KMS-11 (cell line): Measurements from ENCODE around the gene GPR32.
"Not testable (repeated sequence)": the region's sequence is repeated elsewhere in the genome, so short reads cannot be mapped to it uniquely, and the experiment has no call there.

Experiments used
- H2AFZ ChIP-seq: fragments of 200-600 bp; sonication (generic); 2 replicates; pipeline ENCODE4 v1.6.1; 2016; ENCODE audit warnings: antibody characterized with exemption, mixed run types, low read depth
- H3K27ac ChIP-seq: fragments of 200-600 bp; sonication (generic); 2 replicates; pipeline ENCODE4 v1.6.1; 2016; ENCODE audit warnings: mild to moderate bottlenecking, mixed run types
- H3K27me3 ChIP-seq: fragments of 200-600 bp; sonication (generic); 2 replicates; pipeline ENCODE4 v1.6.1; 2017; ENCODE audit warnings: mild to moderate bottlenecking, low read depth, mixed run types, moderate library complexity; ENCODE audit not compliant: insufficient read depth
- H3K36me3 ChIP-seq: fragments of 200-600 bp; sonication (generic); 2 replicates; pipeline ENCODE4 v1.6.1; 2017; ENCODE audit warnings: mild to moderate bottlenecking, mixed run types; ENCODE audit not compliant: insufficient read depth
- H3K4me1 ChIP-seq: fragments of 200-600 bp; sonication (generic); 2 replicates; pipeline ENCODE4 v1.6.1; 2016; ENCODE audit warnings: mild to moderate bottlenecking, low read depth, mixed run types; ENCODE audit not compliant: poor library complexity, severe bottlenecking
- H3K4me2 ChIP-seq: fragments of 200-600 bp; sonication (generic); 2 replicates; pipeline ENCODE4 v1.7.0; 2016; ENCODE audit warnings: mild to moderate bottlenecking, mixed run types
- H3K4me3 ChIP-seq: fragments of 200-600 bp; sonication (generic); IDR thresholded peaks from 2 replicates; pipeline ENCODE4 v1.6.1; 2017; ENCODE audit warnings: low read depth, low read length, mixed read lengths; ENCODE audit not compliant: insufficient read depth
- H3K79me2 ChIP-seq: fragments of 200-600 bp; sonication (generic); 2 replicates; pipeline ENCODE4 v1.6.1; 2016; ENCODE audit warnings: low read depth, mixed run types; ENCODE audit not compliant: insufficient read depth
- H3K9ac ChIP-seq: fragments of 200-600 bp; sonication (generic); 2 replicates; pipeline ENCODE4 v1.6.1; 2016; ENCODE audit warnings: mild to moderate bottlenecking, mixed run types
- H4K20me1 ChIP-seq: fragments of 200-600 bp; sonication (generic); 2 replicates; pipeline ENCODE4 v1.6.1; 2016; ENCODE audit warnings: mild to moderate bottlenecking, mixed run types; ENCODE audit not compliant: insufficient read depth
- TF ChIP-seq, protein P1 (sequence below): fragments of 200-600 bp; sonication (generic); conservative IDR thresholded peaks from 2 replicates; pipeline ENCODE4 v1.6.1; 2017; ENCODE audit warnings: low read depth, mild to moderate bottlenecking, antibody characterized with exemption, low read length, moderate library complexity, mixed read lengths

GPR32 gene

DNA sequence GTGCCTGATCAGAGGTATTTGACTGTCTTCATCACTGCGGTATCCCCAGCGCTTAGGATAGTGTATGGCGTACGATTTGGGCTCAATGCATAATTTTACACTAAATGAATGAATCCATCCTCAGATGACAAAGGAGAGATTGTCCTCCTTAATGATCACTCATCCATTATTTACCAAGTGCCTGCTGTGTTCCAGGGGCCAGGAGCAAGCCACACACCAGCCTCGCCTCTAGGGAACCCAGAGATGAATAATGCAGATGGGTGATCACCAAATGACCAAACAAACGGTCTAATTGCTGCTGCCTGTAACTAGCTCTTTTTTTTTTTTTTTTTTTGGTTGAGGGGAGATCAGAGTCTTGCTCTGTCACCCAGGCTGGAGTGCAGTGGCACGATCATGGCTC, 5.9 kb upstream of the GPR32 start:
- Histone ChIP-seq H3K79me2 (no peaks in the 10 kb centered on the region), H2AFZ (no peak overlapping the region), H3K4me1 (no peaks in the 10 kb centered on the region), H3K27ac (no peak overlapping the region), H3K9ac (no peak overlapping the region), H3K4me3 (no peak overlapping the region), H4K20me1 (no peaks in the 10 kb centered on the region), H3K4me2 (no peak overlapping the region), H3K36me3 (no peaks in the 10 kb centered on the region), H3K27me3 (peaks cover 50% of the 10 kb centered on the region)
- TF ChIP-seq, protein P1, sequence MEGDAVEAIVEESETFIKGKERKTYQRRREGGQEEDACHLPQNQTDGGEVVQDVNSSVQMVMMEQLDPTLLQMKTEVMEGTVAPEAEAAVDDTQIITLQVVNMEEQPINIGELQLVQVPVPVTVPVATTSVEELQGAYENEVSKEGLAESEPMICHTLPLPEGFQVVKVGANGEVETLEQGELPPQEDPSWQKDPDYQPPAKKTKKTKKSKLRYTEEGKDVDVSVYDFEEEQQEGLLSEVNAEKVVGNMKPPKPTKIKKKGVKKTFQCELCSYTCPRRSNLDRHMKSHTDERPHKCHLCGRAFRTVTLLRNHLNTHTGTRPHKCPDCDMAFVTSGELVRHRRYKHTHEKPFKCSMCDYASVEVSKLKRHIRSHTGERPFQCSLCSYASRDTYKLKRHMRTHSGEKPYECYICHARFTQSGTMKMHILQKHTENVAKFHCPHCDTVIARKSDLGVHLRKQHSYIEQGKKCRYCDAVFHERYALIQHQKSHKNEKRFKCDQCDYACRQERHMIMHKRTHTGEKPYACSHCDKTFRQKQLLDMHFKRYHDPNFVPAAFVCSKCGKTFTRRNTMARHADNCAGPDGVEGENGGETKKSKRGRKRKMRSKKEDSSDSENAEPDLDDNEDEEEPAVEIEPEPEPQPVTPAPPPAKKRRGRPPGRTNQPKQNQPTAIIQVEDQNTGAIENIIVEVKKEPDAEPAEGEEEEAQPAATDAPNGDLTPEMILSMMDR, result no peak

DNA sequence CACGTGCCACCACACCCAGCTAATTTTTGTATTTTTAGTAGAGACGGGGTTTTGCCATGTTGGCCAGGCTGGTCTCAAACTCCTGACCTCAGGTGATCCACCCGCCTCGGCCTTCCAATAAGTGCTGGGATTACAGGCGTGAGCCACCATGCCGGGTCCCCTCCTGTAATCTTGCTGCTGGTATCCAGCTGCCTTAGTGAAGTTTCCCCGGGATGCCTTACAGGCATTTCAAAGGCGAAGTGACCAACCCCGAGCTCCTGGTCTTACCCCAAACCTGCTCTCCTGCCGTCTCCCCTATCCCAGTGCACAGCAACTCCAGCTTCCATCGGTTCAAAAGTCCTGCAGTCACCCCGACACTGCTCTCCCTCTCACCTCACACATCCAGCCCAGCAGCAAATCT, 3.5 kb upstream of the GPR32 start:
- H3K4me1 ChIP-seq, H3K36me3 ChIP-seq, H3K4me3 ChIP-seq, H3K9ac ChIP-seq, H4K20me1 ChIP-seq, H2AFZ ChIP-seq, H3K79me2 ChIP-seq, H3K27ac ChIP-seq, H3K4me2 ChIP-seq: not testable (repeated sequence)
- H3K27me3 ChIP-seq, result peaks cover 47% of the 10 kb centered on the region

DNA sequence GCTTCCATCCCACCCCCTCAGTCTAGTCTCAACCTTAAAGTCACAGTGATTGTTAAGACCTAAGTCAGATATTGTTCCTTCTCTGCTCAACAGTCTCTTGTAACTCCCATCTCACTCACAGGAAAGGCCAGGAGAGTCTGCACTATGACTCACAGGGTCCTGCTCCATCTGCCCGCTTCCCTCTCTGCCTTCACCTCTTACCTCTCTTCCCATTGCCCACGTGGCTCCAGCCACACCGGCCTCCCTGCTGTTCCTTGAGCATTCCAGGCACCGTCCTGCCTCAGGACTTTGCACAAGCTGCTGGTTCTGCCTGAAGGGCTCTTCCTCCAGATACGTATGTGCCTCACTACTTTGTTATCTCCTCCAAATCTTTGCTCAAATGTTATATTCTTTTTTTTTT, 3.0 kb upstream of the GPR32 start:
- not testable (repeated sequence) for H3K79me2 ChIP-seq
- H3K27me3 ChIP-seq, result peaks cover 44% of the 10 kb centered on the region

DNA sequence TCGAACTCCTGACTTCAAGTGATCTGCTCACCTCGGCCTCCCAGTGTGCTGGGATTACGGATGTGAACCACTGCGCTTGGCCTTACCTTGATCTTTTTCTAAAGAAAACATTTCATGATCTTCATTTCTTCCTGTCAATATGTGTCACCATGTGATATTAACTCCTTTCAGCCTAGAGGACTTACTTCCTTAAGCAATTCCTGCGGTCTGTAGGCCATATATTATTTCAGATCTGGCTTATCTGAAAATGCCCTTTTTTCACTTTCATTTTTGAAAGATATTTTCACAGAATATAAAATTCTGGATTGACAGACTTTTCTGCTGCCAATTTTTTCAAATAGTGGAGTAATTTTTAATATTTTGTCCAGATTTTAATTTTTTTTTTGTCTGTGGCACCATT, 2.0 kb upstream of the GPR32 start:
- TF ChIP-seq, protein P1, result no peak
- H2AFZ ChIP-seq, result no peak overlapping the region
- no peaks in the 10 kb centered on the region for H3K36me3 ChIP-seq
- H4K20me1 ChIP-seq, result no peaks in the 10 kb centered on the region
- H3K4me2 ChIP-seq, result no peak overlapping the region
- no peaks in the 10 kb centered on the region for H3K79me2 ChIP-seq
- H3K4me1 ChIP-seq, result no peaks in the 10 kb centered on the region
- H3K27me3 ChIP-seq, result peaks cover 36% of the 10 kb centered on the region
- no peak overlapping the region for H3K27ac ChIP-seq
- H3K9ac ChIP-seq, result no peak overlapping the region
- no peak overlapping the region for H3K4me3 ChIP-seq

More for the DNA sequence above, 3.0 kb upstream of the GPR32 start:
- not testable (repeated sequence) for H3K4me2 ChIP-seq, H3K4me1 ChIP-seq, H2AFZ ChIP-seq, H3K9ac ChIP-seq, H4K20me1 ChIP-seq, H3K27ac ChIP-seq, H3K4me3 ChIP-seq, H3K36me3 ChIP-seq

DNA sequence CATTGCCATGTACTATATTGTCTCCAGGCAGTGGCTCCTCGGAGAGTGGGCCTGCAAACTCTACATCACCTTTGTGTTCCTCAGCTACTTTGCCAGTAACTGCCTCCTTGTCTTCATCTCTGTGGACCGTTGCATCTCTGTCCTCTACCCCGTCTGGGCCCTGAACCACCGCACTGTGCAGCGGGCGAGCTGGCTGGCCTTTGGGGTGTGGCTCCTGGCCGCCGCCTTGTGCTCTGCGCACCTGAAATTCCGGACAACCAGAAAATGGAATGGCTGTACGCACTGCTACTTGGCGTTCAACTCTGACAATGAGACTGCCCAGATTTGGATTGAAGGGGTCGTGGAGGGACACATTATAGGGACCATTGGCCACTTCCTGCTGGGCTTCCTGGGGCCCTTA, 624 bp downstream of the GPR32 start:
- Histone ChIP-seq H2AFZ (no peak overlapping the region), H4K20me1 (no peaks in the 10 kb centered on the region), H3K4me2 (no peak overlapping the region), H3K4me1 (no peaks in the 10 kb centered on the region), H3K4me3 (no peak overlapping the region), H3K27ac (no peak overlapping the region), H3K79me2 (no peaks in the 10 kb centered on the region), H3K36me3 (no peaks in the 10 kb centered on the region), H3K27me3 (peaks cover 37% of the 10 kb centered on the region; the same call in 1 of the 2 replicates), H3K9ac (no peak overlapping the region)
- TF ChIP-seq, protein P1, result no peak
